Parathyroid adenoma (tissue), 2 donors: ENCODE measurements around the gene ANAPC4.

Experiments used
- H2AFZ ChIP-seq: fragments of 300-600 bp; sonication (generic); one replicate; pipeline ENCODE4 v1.7.0; 2017; ENCODE audit warnings: antibody characterized with exemption, mild to moderate bottlenecking
- H3K27ac ChIP-seq: fragments of 300-600 bp; sonication (generic); one replicate; pipeline ENCODE4 v1.7.0; 2017
- H3K27me3 ChIP-seq: fragments of 300-600 bp; sonication (generic); one replicate; pipeline ENCODE4 v1.7.0; 2017; ENCODE audit warnings: low read length; ENCODE audit not compliant: control insufficient read depth, insufficient read depth
- H3K36me3 ChIP-seq: fragments of 300-600 bp; sonication (generic); one replicate; pipeline ENCODE4 v1.7.0; 2017; ENCODE audit warnings: low read length; ENCODE audit not compliant: control insufficient read depth, insufficient read depth
- H3K4me1 ChIP-seq: fragments of 300-600 bp; sonication (generic); one replicate; pipeline ENCODE4 v1.7.0; 2017; ENCODE audit warnings: control low read depth
- H3K4me2 ChIP-seq: fragments of 300-600 bp; sonication (generic); one replicate; pipeline ENCODE4 v1.7.0; 2017; ENCODE audit warnings: low read length
- H3K4me3 ChIP-seq: fragments of 300-600 bp; sonication (generic); one replicate; pipeline ENCODE4 v1.7.0; 2017; ENCODE audit warnings: low read depth, low read length
- H3K79me2 ChIP-seq: fragments of 300-600 bp; sonication (generic); one replicate; pipeline ENCODE4 v1.7.0; 2017; ENCODE audit warnings: control low read depth
- H3K9ac ChIP-seq: fragments of 300-600 bp; sonication (generic); one replicate; pipeline ENCODE4 v1.7.0; 2017; ENCODE audit warnings: mild to moderate bottlenecking
- H3K9me3 ChIP-seq: fragments of 300-600 bp; sonication (generic); one replicate; pipeline ENCODE4 v1.7.0; 2017; ENCODE audit warnings: low read length; ENCODE audit not compliant: control insufficient read depth
- CTCF ChIP-seq: fragments of 300-600 bp; sonication (generic); IDR thresholded peaks from one replicate; pipeline ENCODE4 v1.7.0; 2017; ENCODE audit warnings: antibody characterized with exemption, mild to moderate bottlenecking
- donor health status: primary hyperparathyroidism.

The ANAPC4 gene

DNA sequence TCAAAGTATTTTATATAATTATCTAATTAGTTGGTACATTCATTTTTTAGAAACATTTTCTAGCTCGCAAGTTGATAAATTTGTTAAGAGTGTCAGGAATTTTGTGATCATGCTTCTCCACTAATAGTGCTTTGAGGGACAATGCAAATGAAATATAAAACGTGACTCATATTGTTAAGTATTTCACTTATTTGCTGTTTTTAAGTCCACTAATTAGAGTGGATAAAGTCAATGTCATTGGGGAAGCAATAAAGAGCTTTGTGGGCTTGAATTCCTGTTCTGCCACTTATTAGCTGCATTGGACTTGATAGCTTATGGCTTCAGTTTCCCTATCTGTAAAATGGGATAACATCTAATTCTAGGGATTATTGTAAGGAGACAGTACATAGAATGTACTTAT lies 26.5 kb upstream of the ANAPC4 start:
- Histone ChIP-seq H3K9ac (no peak overlapping the region), H3K9me3 (no peaks in the 10 kb centered on the region), H2AFZ (no peak overlapping the region), H3K79me2 (no peaks in the 10 kb centered on the region), H3K4me3 (no peak overlapping the region), H3K27ac (no peak overlapping the region), H3K36me3 (no peaks in the 10 kb centered on the region), H3K4me2 (no peak overlapping the region), H3K27me3 (no peaks in the 10 kb centered on the region), H3K4me1 (no peaks in the 10 kb centered on the region)
- TF ChIP-seq CTCF = no peak

DNA sequence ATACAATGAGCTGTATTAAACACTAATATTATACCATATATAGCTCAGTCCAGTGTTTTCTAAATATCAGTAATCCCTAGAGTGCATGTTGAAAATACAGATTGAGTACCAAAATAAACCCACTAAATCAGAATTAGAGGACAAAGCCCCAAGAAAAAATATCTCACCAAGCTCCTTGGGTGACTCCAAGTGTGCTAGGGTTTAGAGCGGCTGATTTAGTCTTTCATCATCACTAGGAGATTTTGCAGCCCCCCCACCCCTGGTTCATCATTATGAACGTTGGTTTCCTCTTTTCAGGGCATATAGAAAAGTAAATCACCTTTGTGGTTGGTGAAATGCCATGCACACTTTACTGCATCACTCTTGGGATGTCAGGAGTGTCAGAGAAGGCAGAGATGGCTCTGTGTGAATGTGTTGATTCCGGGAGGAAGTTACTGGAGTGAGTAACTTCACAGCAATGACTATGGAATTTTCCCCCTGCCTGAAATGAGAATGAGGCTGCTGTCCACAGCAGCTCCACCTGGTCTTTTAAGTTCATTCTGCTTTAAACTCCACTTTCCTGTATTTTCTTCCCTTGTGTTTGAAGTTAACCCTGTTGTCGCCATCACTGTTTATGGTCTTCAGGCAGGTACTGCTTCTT lies 25.2 kb upstream of the ANAPC4 start:
- H3K9ac ChIP-seq = no peak overlapping the region
- no peak overlapping the region for H3K4me2 ChIP-seq
- H3K27me3 ChIP-seq = no peaks in the 10 kb centered on the region
- no peak overlapping the region for H3K4me3 ChIP-seq
- no peaks in the 10 kb centered on the region for H3K36me3 ChIP-seq
- H3K9me3 ChIP-seq = no peaks in the 10 kb centered on the region
- H3K4me1 ChIP-seq = no peaks in the 10 kb centered on the region
- no peak overlapping the region for H3K27ac ChIP-seq
- no peak overlapping the region for H2AFZ ChIP-seq
- H3K79me2 ChIP-seq = no peaks in the 10 kb centered on the region
- no peak for TF ChIP-seq CTCF

DNA sequence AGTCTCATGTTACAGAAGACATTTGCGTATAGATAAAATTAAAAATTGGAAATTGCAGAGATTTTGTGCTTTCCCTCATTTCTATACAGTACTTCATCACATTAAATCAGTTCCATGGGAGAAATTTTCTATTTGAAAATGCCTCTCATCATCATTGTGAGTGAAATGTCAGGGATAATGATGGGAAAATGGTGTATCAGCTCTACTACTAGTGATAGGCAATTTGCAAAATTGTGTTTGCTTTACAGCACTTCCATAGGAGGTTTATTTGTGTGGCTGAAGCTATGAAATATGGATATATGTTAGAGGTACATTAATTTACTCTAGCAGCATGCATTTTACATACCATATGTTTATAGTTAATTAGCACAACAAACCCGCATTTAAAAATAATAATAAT lies 21.0 kb upstream of the ANAPC4 start:
- H3K27ac ChIP-seq = no peak overlapping the region
- no peak overlapping the region for H3K9ac ChIP-seq
- H3K27me3 ChIP-seq = no peaks in the 10 kb centered on the region
- H3K4me3 ChIP-seq = no peak overlapping the region
- H3K9me3 ChIP-seq = no peaks in the 10 kb centered on the region
- no peak overlapping the region for H2AFZ ChIP-seq
- no peaks in the 10 kb centered on the region for H3K36me3 ChIP-seq
- no peak overlapping the region for H3K4me2 ChIP-seq
- H3K79me2 ChIP-seq = no peaks in the 10 kb centered on the region
- no peaks in the 10 kb centered on the region for H3K4me1 ChIP-seq
- no peak for TF ChIP-seq CTCF

DNA sequence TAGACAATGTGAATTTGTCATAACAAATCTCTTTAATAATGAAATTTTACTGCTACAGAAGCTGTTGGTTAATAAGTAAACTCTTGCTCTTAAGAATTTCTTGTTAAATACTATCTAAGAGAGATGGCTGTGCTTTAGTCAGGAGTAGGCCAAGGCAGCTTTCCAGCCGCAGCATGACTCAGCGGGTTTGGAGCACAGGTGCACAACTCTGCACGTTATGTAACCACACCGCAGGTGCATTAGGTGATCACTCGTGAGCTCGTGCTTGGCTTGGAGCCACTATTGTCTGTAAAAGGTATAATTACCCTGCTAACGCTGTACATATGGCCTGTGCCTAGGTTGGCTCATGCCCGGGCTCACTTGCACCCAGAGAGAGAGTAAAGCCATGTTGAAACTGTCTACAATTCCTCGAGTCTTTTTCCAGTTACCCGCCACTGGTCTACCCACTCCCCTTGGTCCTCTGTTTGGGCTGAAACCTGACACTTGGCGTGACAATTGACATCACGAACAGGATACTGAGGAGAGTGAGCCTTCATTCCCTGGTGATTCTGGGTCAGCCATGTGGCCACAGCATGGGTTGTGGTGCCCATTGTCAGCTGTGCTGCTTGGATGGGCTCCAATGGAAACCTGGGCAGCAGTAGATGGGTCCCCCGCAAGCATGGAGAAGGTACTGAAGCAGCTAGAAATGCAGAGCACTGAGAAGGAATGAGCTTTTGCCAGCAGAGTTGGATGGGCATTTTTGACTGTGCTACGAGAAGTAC lies 18.4 kb upstream of the ANAPC4 start:
- Histone ChIP-seq H3K4me1 (no peaks in the 10 kb centered on the region), H2AFZ (no peak overlapping the region), H3K27me3 (no peaks in the 10 kb centered on the region), H3K27ac (no peak overlapping the region), H3K79me2 (no peaks in the 10 kb centered on the region), H3K4me3 (no peak overlapping the region), H3K4me2 (no peak overlapping the region), H3K9me3 (no peaks in the 10 kb centered on the region), H3K9ac (no peak overlapping the region), H3K36me3 (no peaks in the 10 kb centered on the region)
- no peak for TF ChIP-seq CTCF

DNA sequence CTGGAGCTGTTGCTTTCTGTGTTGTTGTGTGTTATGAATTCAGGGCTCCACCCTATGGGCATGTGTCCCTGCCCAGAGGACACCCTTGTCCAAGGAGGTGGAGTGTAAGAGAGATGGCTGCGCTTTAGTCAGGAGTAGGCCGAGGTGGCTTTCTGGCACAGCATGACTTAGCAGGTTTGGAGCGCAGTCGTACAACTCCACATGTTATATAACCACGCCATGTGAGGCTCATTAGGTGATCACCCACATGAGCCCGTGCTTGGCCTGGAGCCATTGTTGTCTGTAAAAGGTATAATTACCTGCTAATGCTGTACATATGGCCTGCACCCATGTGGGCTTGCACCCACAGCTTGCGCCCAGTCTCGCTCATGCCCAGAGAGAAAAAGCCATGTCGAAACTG lies 15.8 kb upstream of the ANAPC4 start:
- H3K9ac ChIP-seq = no peak overlapping the region
- no peaks in the 10 kb centered on the region for H3K36me3 ChIP-seq
- H3K27ac ChIP-seq = no peak overlapping the region
- no peak for TF ChIP-seq CTCF
- H3K4me2 ChIP-seq = no peak overlapping the region
- no peaks in the 10 kb centered on the region for H3K9me3 ChIP-seq
- H2AFZ ChIP-seq = no peak overlapping the region
- H3K27me3 ChIP-seq = no peaks in the 10 kb centered on the region
- no peaks in the 10 kb centered on the region for H3K4me1 ChIP-seq
- H3K4me3 ChIP-seq = no peak overlapping the region
- no peaks in the 10 kb centered on the region for H3K79me2 ChIP-seq
